ENCODE data around the gene STK40. TPM values are rescaled to one million over a fixed set of nuclear protein-coding genes. Genes with fewer than 3 reads are reported as not detected.
A peak's percentile ranks its signal among the peaks of the same experiment; 100 is the strongest.

The STK40 gene
- total and polyA plus RNA-seq, 2 donors (not counting 1 experiment from before 2014, with no cell fraction given) = 14.2 to 15.1 TPM

- Histone ChIP-seq H3K4me2 (ENCODE audit: extremely low read depth, insufficient read depth, low read length) (no peak overlapping the region), H3K4me1 (ENCODE audit: control insufficient read depth, extremely low read depth, insufficient read depth, low read length) (peaks cover 6% of the 10 kb centered on the region), H2AFZ (ENCODE audit: low read length) (no peak overlapping the region), H3K36me3 (ENCODE audit: control insufficient read depth, insufficient read depth, low read length) (no peaks in the 10 kb centered on the region), H3K9ac (ENCODE audit: insufficient read depth, low read length) (no peak overlapping the region), H3K79me2 (ENCODE audit: control insufficient read depth, insufficient read depth, low read length) (no peaks in the 10 kb centered on the region), H3K4me3 (replicated peaks in 1 of 4; ENCODE audit: control extremely low read depth in 1 of 4, insufficient read depth in 1 of 4, low read depth in 3 of 4, low read length in 4 of 4) (no peak overlapping the region), H3K27ac (ENCODE audit: insufficient read depth, low read length) (no peak overlapping the region), H3K9me3 (ENCODE audit: control insufficient read depth, insufficient read depth, low read depth, low read length) (no peaks in the 10 kb centered on the region), H4K20me1 (ENCODE audit: control insufficient read depth, extremely low read depth, insufficient read depth, low read length) (no peaks in the 10 kb centered on the region), H3K27me3 (ENCODE audit: control insufficient read depth, insufficient read depth, low read length) (no peaks in the 10 kb centered on the region)
- no peak for DNase-seq (ENCODE audit: low read depth in 2 of 2)
- TF ChIP-seq CTCF (conservative IDR thresholded peaks at IDR 0.05 in 1 of 2, IDR thresholded peaks at IDR 0.05 in 1 of 2; ENCODE audit: low read depth in 1 of 2, low read length in 2 of 2) (no peak), EZH2 (IDR thresholded peaks at IDR 0.05; ENCODE audit: low read length, missing control alignments) (no peak)
Observed at GRCh38 chr1:36329817-36330216, 55.9 kb downstream of the STK40 start.

GRCh38 chr1:36328713-36329112, 57.0 kb downstream of the STK40 start:
- no peaks in the 10 kb centered on the region for H3K27me3 ChIP-seq (ENCODE audit: control insufficient read depth, insufficient read depth, low read length)
- H3K9me3 ChIP-seq (ENCODE audit: control insufficient read depth, insufficient read depth, low read depth, low read length) = no peaks in the 10 kb centered on the region
- no peak overlapping the region for H3K4me2 ChIP-seq (ENCODE audit: extremely low read depth, insufficient read depth, low read length)
- no peak overlapping the region for H3K4me3 ChIP-seq (replicated peaks in 1 of 4; ENCODE audit: control extremely low read depth in 1 of 4, insufficient read depth in 1 of 4, low read depth in 3 of 4, low read length in 4 of 4)
- H4K20me1 ChIP-seq (ENCODE audit: control insufficient read depth, extremely low read depth, insufficient read depth, low read length) = no peaks in the 10 kb centered on the region
- H2AFZ ChIP-seq (ENCODE audit: low read length) = no peak overlapping the region
- TF ChIP-seq EZH2 (IDR thresholded peaks at IDR 0.05; ENCODE audit: low read length, missing control alignments) (no peak), CTCF (conservative IDR thresholded peaks at IDR 0.05 in 1 of 2, IDR thresholded peaks at IDR 0.05 in 1 of 2; ENCODE audit: low read depth in 1 of 2, low read length in 2 of 2) (no peak)
- no peak overlapping the region for H3K27ac ChIP-seq (ENCODE audit: insufficient read depth, low read length)
- no peak overlapping the region for H3K9ac ChIP-seq (ENCODE audit: insufficient read depth, low read length)
- peaks cover 16% of the 10 kb centered on the region for H3K4me1 ChIP-seq (ENCODE audit: control insufficient read depth, extremely low read depth, insufficient read depth, low read length)
- no peaks in the 10 kb centered on the region for H3K36me3 ChIP-seq (ENCODE audit: control insufficient read depth, insufficient read depth, low read length)
- H3K79me2 ChIP-seq (ENCODE audit: control insufficient read depth, insufficient read depth, low read length) = no peaks in the 10 kb centered on the region
- DNase-seq (ENCODE audit: low read depth in 2 of 2) = peak; percentile 13 to 54

- H3K79me2 ChIP-seq (ENCODE audit: control insufficient read depth, insufficient read depth, low read length) = peaks cover 2% of the 10 kb centered on the region
- H3K36me3 ChIP-seq (ENCODE audit: control insufficient read depth, insufficient read depth, low read length) = no peaks in the 10 kb centered on the region
- H3K9ac ChIP-seq (ENCODE audit: insufficient read depth, low read length) = no peak overlapping the region
- H3K4me1 ChIP-seq (ENCODE audit: control insufficient read depth, extremely low read depth, insufficient read depth, low read length) = peaks cover 16% of the 10 kb centered on the region
- H3K4me2 ChIP-seq (ENCODE audit: extremely low read depth, insufficient read depth, low read length) = no peak overlapping the region
- no peaks in the 10 kb centered on the region for H3K9me3 ChIP-seq (ENCODE audit: control insufficient read depth, insufficient read depth, low read depth, low read length)
- H2AFZ ChIP-seq (ENCODE audit: low read length) = no peak overlapping the region
- H3K27me3 ChIP-seq (ENCODE audit: control insufficient read depth, insufficient read depth, low read length) = no peaks in the 10 kb centered on the region
- no peak overlapping the region for H3K4me3 ChIP-seq (replicated peaks in 1 of 4; ENCODE audit: control extremely low read depth in 1 of 4, insufficient read depth in 1 of 4, low read depth in 3 of 4, low read length in 4 of 4)
- H4K20me1 ChIP-seq (ENCODE audit: control insufficient read depth, extremely low read depth, insufficient read depth, low read length) = no peaks in the 10 kb centered on the region
- DNase-seq (ENCODE audit: low read depth in 2 of 2) = no peak
- no peak overlapping the region for H3K27ac ChIP-seq (ENCODE audit: insufficient read depth, low read length)
- TF ChIP-seq EZH2 (IDR thresholded peaks at IDR 0.05; ENCODE audit: low read length, missing control alignments) (no peak), CTCF (conservative IDR thresholded peaks at IDR 0.05 in 1 of 2, IDR thresholded peaks at IDR 0.05 in 1 of 2; ENCODE audit: low read depth in 1 of 2, low read length in 2 of 2) (no peak)
Observed at GRCh38 chr1:36328088-36328480, 57.6 kb downstream of the STK40 start.
